ENCODE measurements around the gene PSMB3.
A peak's percentile ranks its signal among the peaks of the same experiment; 100 is the strongest.

GRCh38 chr17:38703742-38704605, 48.6 kb upstream of the PSMB3 start:
- TF ChIP-seq CTCF (IDR thresholded peaks at IDR 0.05) = no peak
- peak; percentile 98 for TF ChIP-seq TCF7L2 (IDR thresholded peaks at IDR 0.05; ENCODE audit: low read depth, low read length)
- no peak for TF ChIP-seq POLR2AphosphoS5 (IDR thresholded peaks at IDR 0.05; ENCODE audit: low read depth, low read length)
- TF ChIP-seq REST (IDR thresholded peaks at IDR 0.05; ENCODE audit: insufficient read depth in 1 of 2, low read depth in 2 of 2, low read length in 1 of 2) = no peak
